Spinal cord (tissue), 10 donors: ENCODE results near the gene ANGPTL5. TPM values are rescaled to one million over a fixed set of nuclear protein-coding genes. Genes with fewer than 3 reads are reported as not detected.

Experiments used
- DNase-seq, 6 donors: peaks; one replicate each; pipeline versions ENCODE4 v3.0.0 to v3.0.0-alpha.2; 2013 to 2015; ENCODE audit warnings: low spot score in 6 of 6, low read depth in 4 of 6
- H3K27ac ChIP-seq: one replicate; pipeline ENCODE4 v1.5.1; 2013; ENCODE audit warnings: low read depth, low read length, control low read depth
- H3K27me3 ChIP-seq: one replicate; pipeline ENCODE4 v1.6.1; 2013; ENCODE audit warnings: low read length; ENCODE audit not compliant: control insufficient read depth, insufficient read depth
- H3K36me3 ChIP-seq: one replicate; pipeline ENCODE4 v1.6.1; 2013; ENCODE audit warnings: low read length; ENCODE audit not compliant: control insufficient read depth, insufficient read depth
- H3K4me1 ChIP-seq: one replicate; pipeline ENCODE4 v1.6.1; 2013; ENCODE audit warnings: low read length; ENCODE audit not compliant: control insufficient read depth, insufficient read depth
- H3K4me3 ChIP-seq: one replicate; pipeline ENCODE4 v1.5.1; 2013; ENCODE audit warnings: low read depth, low read length, control low read depth
- H3K9me3 ChIP-seq: one replicate; pipeline ENCODE4 v1.6.1; 2013; ENCODE audit warnings: low read length; ENCODE audit not compliant: control insufficient read depth, insufficient read depth
- WGBS: methylation state at CpG from one replicate; pipeline ENCODE4 v1.1.5; 2013; ENCODE audit warnings: missing lambda C conversion rate; ENCODE audit not compliant: insufficient coverage; 5-methylcytosine and 5-hydroxymethylcytosine counted together
- polyA plus RNA-seq, 2 donors: library from polyadenylated mRNA; unstranded; fragments of 120-200 nt; gene quantifications; one replicate each; pipeline ENCODE4 v1.2.1, GENCODE V29; 2013; ENCODE audit not compliant: insufficient read length in 2 of 2
- total RNA-seq, 2 donors: library from RNA; depleted of rRNA in 1 of 2; stranded (reverse); fragments of 120-200 nt in 1 of 2; fragments of >200 nt in 1 of 2; gene quantifications; one replicate each; pipeline versions ENCODE4 v1.2.3 to v1.2.4, GENCODE V29; 2013 to 2014
- donor health status: healthy.

The ANGPTL5 gene
- total and polyA plus RNA-seq, 4 donors: 0.59 to 4.7 (median 1.4) TPM

GRCh38 chr11:101909087-101909486, 7.2 kb downstream of the ANGPTL5 start:
- Histone ChIP-seq H3K4me3 (no peak overlapping the region), H3K27ac (no peak overlapping the region), H3K4me1 (no peaks in the 10 kb centered on the region), H3K36me3 (no peaks in the 10 kb centered on the region), H3K27me3 (no peaks in the 10 kb centered on the region), H3K9me3 (no peaks in the 10 kb centered on the region)
- no CpG with 5 or more reads among the region's 2 CpGs for WGBS
- DNase-seq: no peak

GRCh38 chr11:101907815-101908214, 8.5 kb downstream of the ANGPTL5 start:
- Histone ChIP-seq H3K27me3 (no peaks in the 10 kb centered on the region), H3K4me3 (no peak overlapping the region), H3K9me3 (no peaks in the 10 kb centered on the region), H3K36me3 (no peaks in the 10 kb centered on the region), H3K27ac (no peak overlapping the region), H3K4me1 (no peaks in the 10 kb centered on the region)
- 67% methylated on average over 1 of the region's 1 CpG for WGBS
- DNase-seq: peak in 1 of 6 donors; percentile 28

- no peaks in the 10 kb centered on the region for H3K36me3 ChIP-seq
- no peak overlapping the region for H3K27ac ChIP-seq
- no CpG with 5 or more reads among the region's 1 CpG for WGBS
- H3K4me3 ChIP-seq: no peak overlapping the region
- no peaks in the 10 kb centered on the region for H3K9me3 ChIP-seq
- H3K4me1 ChIP-seq: no peaks in the 10 kb centered on the region
- no peaks in the 10 kb centered on the region for H3K27me3 ChIP-seq
- DNase-seq: no peak
Observed at GRCh38 chr11:101894505-101894904, 21.8 kb downstream of the ANGPTL5 start.

- Histone ChIP-seq H3K9me3 (no peaks in the 10 kb centered on the region), H3K4me3 (no peak overlapping the region), H3K27me3 (no peaks in the 10 kb centered on the region), H3K27ac (no peak overlapping the region), H3K36me3 (no peaks in the 10 kb centered on the region), H3K4me1 (no peaks in the 10 kb centered on the region)
- 64% methylated on average over 4 of the region's 4 CpGs for WGBS
- DNase-seq: peak in 2 of 6 donors; percentile 9 to 60
Observed at GRCh38 chr11:101889767-101890166, 26.6 kb downstream of the ANGPTL5 start.

GRCh38 chr11:101885631-101886030, 30.7 kb downstream of the ANGPTL5 start:
- DNase-seq: no peak
- WGBS: 92% methylated on average over 2 of the region's 4 CpGs
- no peaks in the 10 kb centered on the region for H3K36me3 ChIP-seq
- H3K4me1 ChIP-seq: no peaks in the 10 kb centered on the region
- no peaks in the 10 kb centered on the region for H3K9me3 ChIP-seq
- no peak overlapping the region for H3K27ac ChIP-seq
- no peaks in the 10 kb centered on the region for H3K27me3 ChIP-seq
- H3K4me3 ChIP-seq: no peak overlapping the region

GRCh38 chr11:101881586-101881985, 34.7 kb downstream of the ANGPTL5 start:
- no peak overlapping the region for H3K4me3 ChIP-seq
- H3K36me3 ChIP-seq: no peaks in the 10 kb centered on the region
- H3K27ac ChIP-seq: no peak overlapping the region
- no peaks in the 10 kb centered on the region for H3K4me1 ChIP-seq
- H3K9me3 ChIP-seq: no peaks in the 10 kb centered on the region
- H3K27me3 ChIP-seq: no peaks in the 10 kb centered on the region
- WGBS: 87% methylated on average over 2 of the region's 2 CpGs
- DNase-seq: no peak

- no peaks in the 10 kb centered on the region for H3K9me3 ChIP-seq
- H3K36me3 ChIP-seq: no peaks in the 10 kb centered on the region
- no CpG with 5 or more reads among the region's 4 CpGs for WGBS
- no peak overlapping the region for H3K4me3 ChIP-seq
- peak in 2 of 6 donors; percentile 5 to 8 for DNase-seq
- H3K4me1 ChIP-seq: no peaks in the 10 kb centered on the region
- H3K27me3 ChIP-seq: no peaks in the 10 kb centered on the region
- no peak overlapping the region for H3K27ac ChIP-seq
Observed at GRCh38 chr11:101880222-101880621, 36.1 kb downstream of the ANGPTL5 start.

- no peak overlapping the region for H3K4me3 ChIP-seq
- WGBS: 87% methylated on average over 3 of the region's 6 CpGs
- no peaks in the 10 kb centered on the region for H3K27me3 ChIP-seq
- DNase-seq: peak in 2 of 6 donors; percentile 35 to 75
- no peaks in the 10 kb centered on the region for H3K36me3 ChIP-seq
- H3K9me3 ChIP-seq: no peaks in the 10 kb centered on the region
- H3K4me1 ChIP-seq: no peaks in the 10 kb centered on the region
- no peak overlapping the region for H3K27ac ChIP-seq
Observed at GRCh38 chr11:101872171-101872882, 44.0 kb downstream of the ANGPTL5 start.

GRCh38 chr11:101870510-101870909, 45.8 kb downstream of the ANGPTL5 start:
- no peaks in the 10 kb centered on the region for H3K4me1 ChIP-seq
- H3K9me3 ChIP-seq: no peaks in the 10 kb centered on the region
- no peaks in the 10 kb centered on the region for H3K27me3 ChIP-seq
- H3K36me3 ChIP-seq: no peaks in the 10 kb centered on the region
- no peak for DNase-seq
- H3K27ac ChIP-seq: no peak overlapping the region
- H3K4me3 ChIP-seq: no peak overlapping the region
- 98% methylated on average over 5 of the region's 6 CpGs for WGBS

GRCh38 chr11:101867951-101868350, 48.4 kb downstream of the ANGPTL5 start:
- Histone ChIP-seq H3K27ac (no peak overlapping the region), H3K9me3 (no peaks in the 10 kb centered on the region), H3K4me1 (no peaks in the 10 kb centered on the region), H3K27me3 (no peaks in the 10 kb centered on the region), H3K4me3 (no peak overlapping the region), H3K36me3 (no peaks in the 10 kb centered on the region)
- 100% methylated on average over 1 of the region's 2 CpGs for WGBS
- no peak for DNase-seq
